Ovary (tissue), 3 donors: ENCODE results near the gene SLX4.

Experiments used
- EP300 ChIP-seq: sonication (generic); formaldehyde crosslinking; IDR thresholded peaks from one replicate; pipeline ENCODE4 v1.6.1; 2017; ENCODE audit warnings: antibody characterized with exemption
- POLR2A ChIP-seq: fragments of 450-650 bp; IDR thresholded peaks from one replicate; pipeline ENCODE4 v1.6.1; 2017; ENCODE audit warnings: antibody characterized with exemption, mild to moderate bottlenecking, moderate library complexity
- TF ChIP-seq, protein P1 (sequence below), 3 donors: fragments of 450-650 bp in 2 of 3; fragments of 200-600 bp in 1 of 3; IDR thresholded peaks; one replicate each; pipeline versions ENCODE4 v1.5.1 to v1.8.0; 2016 to 2022; ENCODE audit warnings: antibody characterized with exemption in 3 of 3, mild to moderate bottlenecking in 1 of 3
- donor health status: DM: no; HTN: no; CAD: no.

DNA sequence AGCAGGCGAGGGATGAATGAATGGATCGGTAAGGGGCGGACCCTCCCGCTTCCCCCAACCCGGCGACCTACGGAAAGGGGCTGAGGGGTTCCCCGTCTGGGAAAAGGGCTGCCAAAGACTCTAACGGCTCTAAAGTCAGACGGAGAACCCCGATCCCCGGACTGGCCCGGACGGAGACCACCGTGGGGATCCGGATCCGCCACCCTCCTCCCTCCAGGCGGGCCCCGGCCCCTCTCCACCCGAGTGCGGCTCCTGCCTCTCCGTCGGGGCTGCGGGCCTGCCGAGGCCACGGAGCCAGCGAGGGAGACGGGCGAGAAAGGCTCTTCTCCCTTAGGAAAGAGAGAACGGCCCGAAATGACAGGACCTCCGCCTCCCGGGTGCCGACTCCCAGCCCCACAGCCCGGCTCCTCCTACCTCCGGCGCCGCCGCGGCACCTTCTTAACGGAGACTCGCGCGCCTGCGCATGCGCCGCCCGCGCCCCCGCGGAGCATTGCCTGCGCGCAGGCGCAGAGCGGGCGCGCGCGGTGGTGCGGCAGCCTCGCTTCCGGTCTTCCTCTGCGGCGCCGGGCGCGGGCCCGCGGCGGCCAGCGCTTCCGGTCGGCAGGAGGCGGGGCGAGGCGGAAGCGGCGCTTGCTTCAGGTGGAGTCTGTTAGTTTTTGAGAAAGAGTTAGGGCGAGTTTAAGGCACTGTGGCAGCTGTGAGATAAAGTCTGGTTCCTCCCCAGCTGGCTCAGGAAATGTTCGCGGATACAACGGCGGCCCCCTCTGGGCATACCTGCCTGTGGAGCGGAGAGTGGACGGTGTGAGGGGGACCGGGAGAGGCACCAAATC is at the start of gene SLX4:
- TF ChIP-seq, protein P1, sequence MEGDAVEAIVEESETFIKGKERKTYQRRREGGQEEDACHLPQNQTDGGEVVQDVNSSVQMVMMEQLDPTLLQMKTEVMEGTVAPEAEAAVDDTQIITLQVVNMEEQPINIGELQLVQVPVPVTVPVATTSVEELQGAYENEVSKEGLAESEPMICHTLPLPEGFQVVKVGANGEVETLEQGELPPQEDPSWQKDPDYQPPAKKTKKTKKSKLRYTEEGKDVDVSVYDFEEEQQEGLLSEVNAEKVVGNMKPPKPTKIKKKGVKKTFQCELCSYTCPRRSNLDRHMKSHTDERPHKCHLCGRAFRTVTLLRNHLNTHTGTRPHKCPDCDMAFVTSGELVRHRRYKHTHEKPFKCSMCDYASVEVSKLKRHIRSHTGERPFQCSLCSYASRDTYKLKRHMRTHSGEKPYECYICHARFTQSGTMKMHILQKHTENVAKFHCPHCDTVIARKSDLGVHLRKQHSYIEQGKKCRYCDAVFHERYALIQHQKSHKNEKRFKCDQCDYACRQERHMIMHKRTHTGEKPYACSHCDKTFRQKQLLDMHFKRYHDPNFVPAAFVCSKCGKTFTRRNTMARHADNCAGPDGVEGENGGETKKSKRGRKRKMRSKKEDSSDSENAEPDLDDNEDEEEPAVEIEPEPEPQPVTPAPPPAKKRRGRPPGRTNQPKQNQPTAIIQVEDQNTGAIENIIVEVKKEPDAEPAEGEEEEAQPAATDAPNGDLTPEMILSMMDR (IDR thresholded peaks at IDR 0.05) = peak in 1 of 3 donors; percentile 17
- TF ChIP-seq EP300 (no peak), POLR2A (no peak)
